ENCODE measurements around the gene LMF2.

The LMF2 gene

GRCh38 chr22:50504369-50505211 is 2.9 kb downstream of the LMF2 start:
- DNase-seq (ENCODE audit: low read depth), result no peak

- DNase-seq (ENCODE audit: low read depth), result no peak
Observed at GRCh38 chr22:50503475-50504145, 3.9 kb downstream of the LMF2 start.

DNA sequence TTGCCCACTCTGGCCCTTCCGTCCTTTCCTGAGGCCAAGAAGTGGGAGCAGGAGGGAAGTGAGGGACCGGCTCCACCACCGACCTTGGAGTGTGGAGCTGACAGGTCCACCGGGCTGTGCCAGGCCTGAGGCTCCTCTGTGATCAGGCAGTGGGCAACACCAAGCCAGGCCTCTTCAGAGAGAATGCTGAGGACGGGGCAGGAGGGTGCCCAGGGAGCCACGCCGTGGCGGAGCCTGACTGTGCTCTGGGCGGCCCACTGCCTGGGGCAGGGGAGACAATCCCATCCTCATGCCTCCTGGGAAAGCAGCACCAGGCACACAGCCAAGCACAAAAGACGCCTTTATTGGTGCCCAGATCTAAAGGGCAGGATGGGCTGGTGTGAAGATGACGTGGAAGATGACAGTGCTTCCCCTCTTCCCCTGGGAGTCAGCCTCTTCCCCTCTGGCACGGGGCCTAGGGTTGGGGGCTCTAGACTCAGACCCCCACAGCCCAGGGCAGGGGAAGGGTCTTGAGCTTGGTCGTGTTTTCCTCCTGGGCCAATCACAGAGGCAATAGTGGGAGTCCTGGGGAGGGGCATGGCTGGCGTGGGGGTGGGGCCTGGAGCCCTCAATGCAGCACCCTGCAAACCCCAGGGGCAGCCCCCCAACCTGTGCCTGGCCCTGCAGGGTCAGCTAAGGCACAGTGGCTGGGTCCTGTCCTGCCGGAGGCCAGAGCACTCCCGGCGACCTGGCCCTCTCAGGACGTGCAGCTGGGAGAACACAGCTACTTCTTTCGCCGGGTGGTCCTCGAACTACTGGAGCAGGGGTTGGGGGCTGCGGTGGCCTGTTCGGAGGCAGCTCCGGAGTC is 4.7 kb downstream of the LMF2 start:
- DNase-seq (ENCODE audit: low read depth), result no peak

DNA sequence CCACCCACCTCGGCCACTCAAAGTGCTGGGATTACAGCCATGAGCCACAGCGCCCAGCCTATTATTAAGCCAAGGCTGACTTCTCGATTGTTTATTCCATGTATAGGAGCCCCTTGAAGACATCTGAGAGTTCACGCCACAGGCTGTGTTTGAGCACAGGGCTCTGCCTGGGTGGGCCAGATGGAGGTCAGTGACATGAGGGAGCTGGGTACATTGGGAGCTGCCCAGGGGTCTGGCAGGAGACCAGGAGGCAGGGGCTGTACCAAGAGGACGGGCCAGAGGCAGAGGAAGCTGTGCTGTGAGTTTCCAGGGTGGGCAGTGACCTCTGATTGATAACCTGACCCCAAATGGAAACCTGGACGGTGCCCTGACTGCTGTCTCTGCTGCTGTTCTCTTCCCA is 5.4 kb downstream of the LMF2 start:
- no peak for DNase-seq (ENCODE audit: low read depth)

GRCh38 chr22:50500452-50500851 is 7.0 kb downstream of the LMF2 start:
- DNase-seq (ENCODE audit: low read depth), result no peak

DNA sequence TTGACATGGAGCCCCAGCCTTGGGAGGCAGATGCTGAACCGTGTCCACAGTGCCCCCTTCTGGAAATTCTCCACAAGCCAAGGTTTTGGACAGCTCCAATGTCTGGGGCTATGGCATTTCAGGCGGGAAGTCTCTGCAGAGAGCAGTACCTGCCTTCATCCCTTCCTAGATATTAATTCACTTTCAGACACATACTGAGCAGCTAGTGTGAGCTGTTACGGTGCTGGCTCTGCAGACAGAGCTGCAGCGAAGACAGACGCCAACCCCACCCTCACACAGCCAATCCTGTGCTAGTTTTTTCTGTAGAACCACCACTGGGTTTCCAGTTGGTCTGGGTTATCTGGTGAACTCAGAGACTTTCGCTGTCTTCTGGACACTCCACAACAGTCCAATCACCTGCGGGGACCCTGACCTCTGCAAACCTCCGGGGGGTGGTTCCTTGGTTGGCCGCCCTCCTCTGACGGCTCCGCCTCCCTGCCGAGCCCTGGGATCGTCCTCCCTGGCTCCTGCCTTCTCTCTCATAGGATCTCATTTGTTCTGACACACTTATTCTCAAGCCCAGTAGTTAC is 9.1 kb downstream of the LMF2 start:
- peak; percentile 41 for DNase-seq (ENCODE audit: low read depth)

- DNase-seq (ENCODE audit: low read depth), result no peak
Observed at GRCh38 chr22:50497093-50497492, 10.4 kb downstream of the LMF2 start.

DNA sequence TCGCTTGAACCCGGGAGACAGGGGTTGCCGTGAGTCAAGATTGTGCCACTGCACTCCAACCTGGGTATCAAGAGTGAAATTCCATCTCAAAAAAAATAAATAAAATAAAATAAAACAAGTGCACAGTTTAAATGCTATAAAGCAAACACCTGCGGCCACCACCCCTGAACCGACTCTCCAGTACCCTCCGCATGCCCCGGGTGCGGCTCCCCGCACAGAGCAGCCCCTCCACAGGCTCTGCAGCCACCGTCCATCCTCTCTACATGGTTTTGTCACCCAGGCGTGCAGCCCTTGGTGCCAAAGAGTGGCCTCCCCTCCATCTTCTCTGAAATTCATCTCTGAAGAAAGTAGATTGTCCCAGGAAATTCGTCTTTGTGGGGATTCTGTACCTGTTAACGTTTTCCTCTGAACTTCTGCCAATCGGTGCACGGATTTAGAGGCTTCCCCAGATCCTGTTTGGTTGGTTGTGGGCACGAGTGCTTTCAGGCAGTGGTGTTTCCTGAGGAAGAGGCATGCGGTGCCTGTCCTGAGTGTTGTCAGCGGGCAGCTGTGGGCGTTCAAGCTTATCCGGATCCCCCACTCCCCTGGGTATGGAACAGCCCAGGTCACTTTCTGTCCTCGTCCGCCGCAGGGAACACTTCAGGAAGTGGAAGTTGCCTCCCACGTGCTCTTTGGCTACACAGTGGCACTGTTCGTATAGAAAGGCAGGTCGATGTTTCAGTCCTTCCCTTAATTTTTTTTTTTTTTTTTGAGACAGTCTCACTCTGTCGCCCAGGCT is 16.8 kb downstream of the LMF2 start:
- DNase-seq (ENCODE audit: low read depth), result no peak

DNA sequence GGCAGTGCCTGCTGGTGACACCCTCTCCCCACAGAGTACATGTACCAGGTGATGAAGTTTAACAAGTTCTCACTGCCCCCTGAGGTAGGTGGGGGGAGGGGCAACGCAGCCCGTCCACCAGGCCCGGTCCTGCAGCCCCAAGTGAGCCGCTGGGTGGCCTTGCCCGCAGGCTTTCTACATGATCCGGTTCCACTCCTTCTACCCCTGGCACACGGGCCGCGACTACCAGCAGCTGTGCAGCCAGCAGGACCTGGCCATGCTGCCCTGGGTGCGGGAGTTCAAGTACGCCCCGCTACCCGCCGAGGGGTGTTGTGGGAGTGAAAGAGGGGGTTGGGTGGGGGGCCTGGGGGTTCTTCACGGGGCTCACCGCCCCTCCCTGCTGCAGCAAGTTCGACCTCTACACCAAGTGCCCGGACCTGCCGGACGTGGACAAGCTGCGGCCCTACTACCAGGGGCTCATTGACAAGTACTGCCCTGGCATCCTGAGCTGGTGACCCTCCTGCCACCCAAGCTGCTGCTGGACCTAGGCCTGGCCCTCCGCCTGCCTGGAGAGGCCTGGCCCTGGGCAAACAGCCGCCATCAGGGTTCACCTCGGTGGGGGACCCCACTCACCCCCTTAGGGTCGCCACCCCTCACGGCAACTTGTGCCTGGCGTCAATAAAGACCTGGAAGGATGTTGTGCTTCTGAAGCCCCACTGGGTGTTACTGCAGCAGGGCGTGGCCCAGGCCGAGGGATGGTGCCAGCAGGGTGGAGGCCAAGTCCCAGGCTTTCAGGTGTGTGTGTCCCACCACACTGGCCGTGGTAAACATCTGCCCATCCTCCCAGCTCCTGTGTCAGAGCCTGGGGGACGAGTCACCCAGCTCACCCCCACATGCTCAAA is 17.9 kb downstream of the LMF2 start:
- no peak for DNase-seq (ENCODE audit: low read depth)

DNA sequence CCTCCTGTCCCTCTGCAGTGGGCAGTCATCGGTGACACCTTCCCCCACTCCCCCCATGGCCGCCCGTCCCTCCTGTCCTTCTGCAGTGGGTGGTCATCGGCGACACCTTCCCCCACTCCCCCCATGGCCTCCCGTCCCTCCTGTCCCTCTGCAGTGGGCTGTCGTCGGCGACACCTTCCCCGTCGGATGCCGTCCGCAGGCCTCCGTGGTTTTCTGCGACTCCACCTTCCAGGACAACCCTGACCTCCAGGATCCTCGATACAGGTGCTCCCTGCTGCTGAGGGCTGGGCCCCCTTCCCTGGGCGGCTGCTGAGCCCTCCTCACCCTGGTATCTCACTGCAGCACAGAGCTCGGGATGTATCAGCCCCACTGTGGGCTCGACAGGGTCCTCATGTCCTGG is 18.6 kb downstream of the LMF2 start:
- DNase-seq (ENCODE audit: low read depth), result no peak

DNA sequence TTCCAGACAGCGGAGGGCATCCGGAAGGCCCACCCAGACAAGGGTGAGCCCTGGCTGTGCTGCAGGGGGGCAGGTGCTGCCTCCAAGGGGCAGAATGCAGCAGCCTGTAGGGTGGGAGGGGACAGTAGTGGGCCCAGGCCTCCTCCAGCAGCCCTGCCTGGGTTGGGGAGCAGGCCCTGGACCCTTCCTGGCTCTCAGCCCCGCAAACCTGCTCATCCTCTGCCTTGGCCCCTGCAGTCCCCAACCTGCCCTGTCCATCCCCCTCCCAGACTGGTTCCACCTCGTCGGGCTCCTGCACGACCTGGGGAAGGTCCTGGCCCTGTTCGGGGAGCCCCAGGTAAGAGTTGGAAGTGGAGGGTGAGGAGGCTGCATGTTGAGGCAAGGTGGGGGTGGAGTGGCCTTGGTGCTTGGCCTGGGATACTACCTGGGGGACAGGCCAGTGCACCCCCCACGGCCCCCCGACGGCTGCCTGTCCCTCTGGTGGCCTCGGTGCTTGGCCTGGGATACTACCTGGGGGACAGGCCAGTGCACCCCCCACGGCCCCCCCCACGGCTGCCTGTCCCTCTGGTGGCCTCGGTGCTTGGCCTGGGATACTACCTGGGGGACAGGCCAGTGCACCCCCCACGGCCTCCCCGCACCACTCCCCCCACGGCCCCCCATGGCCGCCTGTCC is 19.4 kb downstream of the LMF2 start:
- no peak for DNase-seq (ENCODE audit: low read depth)

- DNase-seq (ENCODE audit: low read depth), result no peak
Observed at GRCh38 chr22:50487290-50488005, 20.1 kb downstream of the LMF2 start.

DNA sequence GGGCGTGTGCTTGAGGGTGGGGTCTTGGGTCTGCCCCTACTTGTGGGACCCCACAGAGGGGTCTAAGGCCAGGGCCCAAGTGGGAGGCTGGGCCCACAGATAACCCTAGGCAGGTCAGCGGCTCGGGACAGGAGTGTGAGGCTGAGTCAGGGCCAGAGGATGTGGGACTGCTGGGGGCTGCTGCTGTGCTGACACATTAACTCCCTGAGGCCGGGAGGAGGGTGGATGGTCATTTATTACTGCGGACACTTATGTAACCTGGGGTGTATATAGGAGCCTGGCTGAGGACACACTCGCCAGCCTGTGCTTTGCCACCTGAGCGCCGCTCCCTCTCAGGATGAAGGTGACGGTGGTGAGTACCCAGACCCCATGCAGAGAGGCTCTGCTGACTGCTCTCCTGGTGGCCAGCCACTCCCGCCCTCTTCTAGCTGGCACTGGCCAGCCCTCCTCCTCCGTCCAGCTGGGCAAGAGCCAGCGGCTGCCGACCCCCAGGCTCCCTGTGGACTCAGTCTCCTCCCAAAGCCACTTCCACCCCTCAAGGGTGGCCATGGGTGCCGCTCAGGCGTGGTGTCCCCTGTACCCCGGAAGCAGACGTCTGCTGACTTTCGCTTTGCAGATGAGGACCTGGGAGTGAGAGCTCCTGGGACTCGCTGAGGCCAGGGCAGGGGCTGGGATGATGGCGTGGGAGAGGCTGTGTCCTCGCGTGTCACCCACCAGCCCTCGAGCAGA is 20.8 kb downstream of the LMF2 start, which contains the start of gene MIOX:
MIOX (plus strand) TSS at position 299 of the 729 bp plus-strand sequence; CDS start at position 338, 39 bp downstream.
- DNase-seq (ENCODE audit: low read depth), result no peak

DNA sequence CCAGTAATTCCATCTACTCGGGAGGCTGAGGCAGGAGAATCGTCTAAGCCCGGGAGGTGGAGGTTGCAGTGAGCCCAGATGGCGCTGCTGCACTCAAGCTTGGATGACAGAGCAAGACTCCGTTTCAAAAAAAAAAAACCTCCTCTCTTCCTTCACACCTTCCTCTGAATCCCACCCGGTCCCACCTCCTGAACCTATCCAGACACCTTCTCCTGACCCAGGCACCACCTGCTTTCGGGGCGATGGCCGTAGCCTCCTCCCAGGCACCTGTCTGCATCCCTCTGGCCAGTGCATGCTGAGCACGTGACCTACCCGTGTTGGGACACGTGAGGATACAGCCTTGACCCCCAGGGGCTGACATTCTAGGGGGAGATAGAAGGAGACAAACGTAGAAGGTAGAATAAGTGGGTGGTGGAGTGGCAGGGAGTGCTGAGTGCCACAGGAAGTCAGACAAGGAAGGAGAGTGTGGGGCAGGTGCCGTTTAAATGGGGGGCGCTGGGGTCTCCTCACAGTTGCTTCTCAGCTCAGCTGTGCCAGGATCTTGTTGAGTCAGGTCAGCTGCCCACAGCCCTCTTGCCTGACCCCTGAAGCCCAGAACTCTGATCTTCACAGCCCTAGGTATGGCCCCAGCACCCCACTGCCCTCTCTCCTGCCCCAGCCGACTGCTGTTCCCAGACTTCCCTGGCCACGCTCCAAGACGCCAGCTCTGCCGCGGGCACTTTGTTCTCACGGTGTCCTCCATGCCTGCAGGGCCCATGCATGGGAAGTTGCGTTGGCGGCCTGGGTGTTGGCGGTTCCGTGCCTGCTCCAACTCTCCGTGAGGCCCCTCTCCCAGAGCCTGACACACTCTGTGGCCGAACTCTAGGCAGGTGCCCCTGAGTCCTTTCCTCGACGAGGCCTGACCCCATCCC is 22.0 kb downstream of the LMF2 start:
- DNase-seq (ENCODE audit: low read depth), result no peak

DNA sequence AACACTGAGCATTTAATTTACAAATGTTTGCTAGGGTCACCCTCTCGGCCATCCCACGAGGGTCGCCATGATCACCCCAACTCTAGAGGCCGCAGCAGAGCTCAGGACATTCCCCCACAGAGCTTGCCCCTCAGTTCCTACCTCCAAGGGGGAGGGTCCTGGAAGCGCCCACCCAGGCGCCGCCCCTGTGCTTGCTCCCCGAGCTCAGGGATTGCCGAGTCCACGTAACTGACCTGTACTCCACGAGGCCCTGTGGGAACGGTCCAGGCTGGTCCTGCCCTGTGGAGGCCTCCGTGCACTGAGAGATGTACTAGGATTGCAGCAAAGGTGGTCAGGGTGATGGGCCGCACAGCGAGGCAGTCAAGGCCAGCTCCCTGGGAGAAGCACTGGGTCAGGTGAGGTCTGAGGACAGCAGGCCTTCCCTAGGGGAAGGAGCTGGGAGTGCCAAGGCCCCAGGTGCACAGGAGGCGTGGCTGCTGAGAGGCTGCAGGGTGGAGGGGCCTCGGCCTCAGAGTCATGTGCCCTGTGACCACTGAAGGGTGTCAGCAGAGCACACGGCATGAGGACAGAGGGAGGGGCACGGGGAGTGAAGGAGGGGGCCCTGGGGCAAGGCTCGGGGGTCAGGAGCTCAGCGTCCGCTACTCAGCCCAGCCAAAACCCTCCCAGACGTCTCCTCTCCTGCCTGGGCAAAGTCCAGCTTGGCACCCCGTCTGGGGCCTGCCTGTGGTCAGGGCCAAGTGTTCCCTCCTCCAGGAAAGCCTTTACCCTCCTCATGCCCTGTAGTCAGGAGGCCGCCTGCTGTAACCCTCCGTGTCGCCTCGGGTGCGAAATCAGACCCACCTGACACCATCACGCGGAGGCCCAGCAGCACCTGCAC is 23.3 kb downstream of the LMF2 start:
- DNase-seq (ENCODE audit: low read depth), result no peak

GRCh38 chr22:50483556-50483955 is 23.9 kb downstream of the LMF2 start:
- no peak for DNase-seq (ENCODE audit: low read depth)

Data from activated T-helper 1 cell treated with Interleukin-2 at 50 U/mL for 16 hours (primary cell).